Activated T-cell treated with anti-CD3 and anti-CD28 coated beads, Interleukin-2, amount 50 U/mL, for 4 hours (primary cell): ENCODE results near the gene COPZ1. TPM values are rescaled to one million over a fixed set of nuclear protein-coding genes. Genes with fewer than 3 reads are reported as not detected.
A peak's percentile ranks its signal among the peaks of the same experiment; 100 is the strongest.
"Not testable (repeated sequence)": the region's sequence is repeated elsewhere in the genome, so short reads cannot be mapped to it uniquely, and the experiment has no call there.

Experiments used
- ATAC-seq, 2 donors: fragments of 200-7000 bp; cut with Tn5 transposase; one replicate each; pipeline ENCODE4 v1.10.0; 2021
- DNase-seq: peaks from one replicate; pipeline ENCODE4 v3.0.0-alpha.2; 2020
- H3K27me3 Mint-ChIP-seq: one replicate; pipeline ENCODE4 v1.8.0; 2021; ENCODE audit warnings: low read depth, mixed read lengths
- H3K36me3 Mint-ChIP-seq: one replicate; pipeline ENCODE4 v1.8.0; 2022; ENCODE audit warnings: mixed read lengths; ENCODE audit not compliant: insufficient read depth
- H3K4me1 Mint-ChIP-seq: one replicate; pipeline ENCODE4 v1.8.0; 2021; ENCODE audit warnings: low read depth, mixed read lengths
- H3K4me3 Mint-ChIP-seq: one replicate; pipeline ENCODE4 v1.8.0; 2021; ENCODE audit warnings: mild to moderate bottlenecking, moderate library complexity, mixed read lengths
- H3K9me3 Mint-ChIP-seq: one replicate; pipeline ENCODE4 v1.8.0; 2021; ENCODE audit warnings: mixed read lengths
- total RNA-seq, 3 donors: library from RNA; stranded (reverse); gene quantifications; one replicate each; pipeline ENCODE4 v1.2.1, GENCODE V29; 2021

Gene COPZ1
- total RNA-seq, 3 donors from 2014 or later = 97.5 to 113 (median 109) TPM

GRCh38 chr12:54337280-54337842 lies 12.4 kb downstream of the COPZ1 start:
- ATAC-seq = no peak

DNA sequence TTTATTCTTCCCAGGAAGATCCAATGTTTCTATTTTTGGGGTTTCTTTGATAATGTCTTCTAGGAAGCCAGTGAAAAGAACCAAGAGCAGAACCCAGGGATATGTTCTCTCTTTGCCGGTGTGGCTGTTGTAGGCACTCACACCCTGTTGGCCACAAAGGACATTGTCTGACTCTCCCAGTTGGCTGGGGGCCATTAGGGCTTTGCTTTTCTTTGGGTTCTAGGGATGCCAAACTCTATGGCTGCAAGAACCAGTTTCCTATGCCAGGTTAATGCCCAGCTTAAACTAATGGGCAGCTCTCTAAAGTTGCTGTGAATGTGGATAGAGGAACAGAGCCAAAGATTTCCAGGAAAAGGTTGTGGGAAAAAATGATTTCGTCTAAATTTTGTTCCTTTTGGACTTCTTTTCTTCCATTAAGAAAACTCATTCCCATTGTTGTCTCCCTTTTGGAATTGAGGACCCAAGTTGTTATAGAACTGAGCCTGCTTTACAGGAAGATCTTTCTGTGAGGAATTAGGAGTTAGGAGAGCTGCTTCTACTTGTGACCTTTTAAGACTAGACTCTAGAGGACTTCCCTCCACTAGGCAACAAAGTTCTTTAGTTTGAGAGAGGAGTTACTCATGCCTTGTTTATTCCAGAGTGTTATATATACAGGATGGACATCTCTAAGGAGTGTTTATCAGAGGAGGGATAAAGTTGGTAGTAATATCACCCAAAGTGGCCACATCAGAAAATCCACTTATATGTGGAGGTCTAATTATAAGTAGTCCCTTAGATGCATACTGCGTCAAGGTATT lies 13.1 kb downstream of the COPZ1 start:
- DNase-seq (no peak), ATAC-seq (no peak)
- H3K4me3 Mint-ChIP-seq = no peak overlapping the region

More at GRCh38 chr12:54337280-54337842, 12.4 kb downstream of the COPZ1 start:
- Mint-ChIP-seq H3K4me3 (no peak overlapping the region), H3K27me3 (no peaks in the 10 kb centered on the region), H3K36me3 (peaks cover 17% of the 10 kb centered on the region), H3K9me3 (no peaks in the 10 kb centered on the region), H3K4me1 (peaks cover 15% of the 10 kb centered on the region)
- DNase-seq = no peak

GRCh38 chr12:54338698-54339296 lies 13.9 kb downstream of the COPZ1 start:
- Mint-ChIP-seq H3K36me3 (peaks cover 26% of the 10 kb centered on the region), H3K9me3 (no peaks in the 10 kb centered on the region), H3K4me3 (no peak overlapping the region), H3K27me3 (no peaks in the 10 kb centered on the region), H3K4me1 (peaks cover 8% of the 10 kb centered on the region)
- no peak for ATAC-seq
- no peak for DNase-seq

More for the DNA sequence above, 13.1 kb downstream of the COPZ1 start:
- Mint-ChIP-seq H3K4me1 (peaks cover 15% of the 10 kb centered on the region), H3K9me3 (no peaks in the 10 kb centered on the region), H3K27me3 (no peaks in the 10 kb centered on the region), H3K36me3 (peaks cover 21% of the 10 kb centered on the region)

DNA sequence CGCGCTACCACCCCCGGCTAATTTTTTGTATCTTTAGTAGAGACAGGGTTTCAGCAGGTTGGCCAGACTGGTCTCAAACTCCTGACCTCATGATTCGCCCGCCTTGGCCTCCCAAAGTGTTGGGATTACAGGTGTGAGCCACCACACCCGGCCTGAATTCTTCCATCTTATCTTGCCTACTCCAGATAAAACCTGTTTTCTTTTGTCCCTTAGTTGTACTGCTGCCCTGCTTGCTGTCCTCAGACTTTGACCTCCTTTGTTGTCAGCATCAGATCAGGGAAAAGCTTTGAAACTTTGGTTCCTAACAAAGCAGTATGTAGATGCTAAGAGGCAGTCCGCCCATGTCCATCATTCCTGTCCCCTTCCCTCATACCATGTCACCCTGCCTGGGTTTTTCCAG lies 15.9 kb downstream of the COPZ1 start:
- Mint-ChIP-seq H3K36me3 (peaks cover 34% of the 10 kb centered on the region), H3K27me3 (no peaks in the 10 kb centered on the region), H3K4me3 (no peak overlapping the region), H3K4me1 (peaks cover 8% of the 10 kb centered on the region), H3K9me3 (no peaks in the 10 kb centered on the region)
- ATAC-seq (no peak), DNase-seq (no peak)

DNA sequence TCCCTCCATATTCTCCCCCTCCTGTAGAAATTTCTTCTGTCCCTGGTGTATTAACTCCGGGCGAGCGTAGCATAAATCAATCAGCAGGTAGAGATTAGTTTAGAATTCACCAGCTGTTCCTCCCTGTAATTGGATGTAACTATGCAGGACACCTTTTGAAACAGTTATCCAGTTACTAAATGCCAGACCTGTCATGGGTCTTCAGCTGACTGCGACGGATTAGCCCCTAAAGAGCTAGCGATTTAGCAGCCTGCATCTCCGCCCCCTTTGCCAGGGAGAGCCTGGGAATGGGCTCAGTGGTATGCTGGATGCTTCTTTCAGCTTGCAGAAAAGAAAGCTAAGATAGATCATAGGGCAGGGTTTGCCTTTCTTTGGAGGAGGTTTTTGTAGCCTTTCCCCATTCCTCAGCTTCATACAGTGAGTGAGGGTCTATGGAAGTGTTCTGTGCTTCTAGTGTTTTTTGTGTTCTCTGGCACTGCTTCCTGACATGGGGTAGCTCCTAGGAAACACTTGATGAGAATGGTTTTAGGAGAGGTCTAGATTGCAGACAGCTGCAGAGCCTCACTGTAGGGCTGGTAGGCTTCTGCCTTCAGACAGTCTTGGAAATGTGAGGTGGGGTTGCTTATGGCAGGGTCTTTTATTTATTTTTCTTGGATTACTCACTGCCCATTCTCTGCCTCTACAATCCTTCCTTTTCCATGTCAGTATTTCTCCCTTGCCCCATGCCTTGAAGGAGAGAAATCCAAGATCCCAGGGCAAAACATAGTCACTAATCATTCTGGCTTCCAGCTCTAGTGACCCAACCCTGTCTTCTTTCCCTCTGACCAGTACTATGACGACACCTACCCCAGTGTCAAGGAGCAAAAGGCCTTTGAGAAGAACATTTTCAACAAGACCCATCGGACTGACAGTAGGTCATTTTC lies 16.7 kb downstream of the COPZ1 start:
- H3K4me3 Mint-ChIP-seq = no peak overlapping the region
- H3K27me3 Mint-ChIP-seq = no peaks in the 10 kb centered on the region
- H3K4me1 Mint-ChIP-seq = peaks cover 4% of the 10 kb centered on the region
- no peak for DNase-seq
- ATAC-seq = no peak
- peaks cover 37% of the 10 kb centered on the region for H3K36me3 Mint-ChIP-seq
- H3K9me3 Mint-ChIP-seq = no peaks in the 10 kb centered on the region

GRCh38 chr12:54349036-54349435 lies 24.1 kb downstream of the COPZ1 start:
- peaks cover 54% of the 10 kb centered on the region for H3K36me3 Mint-ChIP-seq
- H3K4me1 Mint-ChIP-seq = peaks cover 18% of the 10 kb centered on the region
- DNase-seq (no peak), ATAC-seq (no peak)
- H3K27me3 Mint-ChIP-seq = no peaks in the 10 kb centered on the region
- H3K4me3 Mint-ChIP-seq = no peak overlapping the region
- H3K9me3 Mint-ChIP-seq = no peaks in the 10 kb centered on the region

GRCh38 chr12:54349679-54350078 lies 24.7 kb downstream of the COPZ1 start:
- Mint-ChIP-seq H3K9me3 (no peaks in the 10 kb centered on the region), H3K27me3 (no peaks in the 10 kb centered on the region), H3K36me3 (peaks cover 54% of the 10 kb centered on the region), H3K4me1 (peaks cover 18% of the 10 kb centered on the region), H3K4me3 (no peak overlapping the region)
- DNase-seq (no peak), ATAC-seq (no peak)

DNA sequence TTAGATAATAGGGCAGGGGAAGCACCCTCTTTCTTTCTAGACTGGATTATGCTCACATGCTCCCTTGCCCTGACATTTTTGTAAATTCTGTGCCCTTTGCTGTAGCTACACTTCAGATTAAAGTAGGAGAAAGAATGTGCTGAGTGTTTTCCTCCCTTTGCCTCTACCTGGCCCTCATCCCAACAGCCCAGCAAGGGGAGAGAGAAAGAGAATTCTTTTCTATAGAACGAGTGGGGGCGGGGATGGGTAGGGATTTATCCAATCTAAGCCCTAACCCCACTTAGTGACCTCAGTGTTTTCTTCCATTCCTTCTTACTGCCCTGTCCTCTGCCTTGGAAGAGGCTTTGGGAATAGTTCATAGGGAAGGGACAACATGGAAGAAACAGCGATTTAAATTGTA lies 25.8 kb downstream of the COPZ1 start:
- DNase-seq = no peak
- no peaks in the 10 kb centered on the region for H3K27me3 Mint-ChIP-seq
- H3K4me1 Mint-ChIP-seq = peaks cover 18% of the 10 kb centered on the region
- no peaks in the 10 kb centered on the region for H3K9me3 Mint-ChIP-seq
- ATAC-seq = no peak
- no peak overlapping the region for H3K4me3 Mint-ChIP-seq
- H3K36me3 Mint-ChIP-seq = peaks cover 46% of the 10 kb centered on the region

- no peak for ATAC-seq
- DNase-seq = no peak
- peaks cover 18% of the 10 kb centered on the region for H3K4me1 Mint-ChIP-seq
- H3K4me3 Mint-ChIP-seq = no peak overlapping the region
- peaks cover 45% of the 10 kb centered on the region for H3K36me3 Mint-ChIP-seq
- no peaks in the 10 kb centered on the region for H3K27me3 Mint-ChIP-seq
- no peaks in the 10 kb centered on the region for H3K9me3 Mint-ChIP-seq
Observed at GRCh38 chr12:54351341-54351740, 26.4 kb downstream of the COPZ1 start.

GRCh38 chr12:54352022-54352531 lies 27.1 kb downstream of the COPZ1 start:
- Mint-ChIP-seq H3K36me3 (peaks cover 38% of the 10 kb centered on the region), H3K9me3 (no peaks in the 10 kb centered on the region), H3K4me3 (peak overlapping the region; percentile 67), H3K4me1 (peaks cover 18% of the 10 kb centered on the region), H3K27me3 (no peaks in the 10 kb centered on the region)
- peak; percentile 48 for DNase-seq
- peak; percentile 84 to 85 for ATAC-seq

DNA sequence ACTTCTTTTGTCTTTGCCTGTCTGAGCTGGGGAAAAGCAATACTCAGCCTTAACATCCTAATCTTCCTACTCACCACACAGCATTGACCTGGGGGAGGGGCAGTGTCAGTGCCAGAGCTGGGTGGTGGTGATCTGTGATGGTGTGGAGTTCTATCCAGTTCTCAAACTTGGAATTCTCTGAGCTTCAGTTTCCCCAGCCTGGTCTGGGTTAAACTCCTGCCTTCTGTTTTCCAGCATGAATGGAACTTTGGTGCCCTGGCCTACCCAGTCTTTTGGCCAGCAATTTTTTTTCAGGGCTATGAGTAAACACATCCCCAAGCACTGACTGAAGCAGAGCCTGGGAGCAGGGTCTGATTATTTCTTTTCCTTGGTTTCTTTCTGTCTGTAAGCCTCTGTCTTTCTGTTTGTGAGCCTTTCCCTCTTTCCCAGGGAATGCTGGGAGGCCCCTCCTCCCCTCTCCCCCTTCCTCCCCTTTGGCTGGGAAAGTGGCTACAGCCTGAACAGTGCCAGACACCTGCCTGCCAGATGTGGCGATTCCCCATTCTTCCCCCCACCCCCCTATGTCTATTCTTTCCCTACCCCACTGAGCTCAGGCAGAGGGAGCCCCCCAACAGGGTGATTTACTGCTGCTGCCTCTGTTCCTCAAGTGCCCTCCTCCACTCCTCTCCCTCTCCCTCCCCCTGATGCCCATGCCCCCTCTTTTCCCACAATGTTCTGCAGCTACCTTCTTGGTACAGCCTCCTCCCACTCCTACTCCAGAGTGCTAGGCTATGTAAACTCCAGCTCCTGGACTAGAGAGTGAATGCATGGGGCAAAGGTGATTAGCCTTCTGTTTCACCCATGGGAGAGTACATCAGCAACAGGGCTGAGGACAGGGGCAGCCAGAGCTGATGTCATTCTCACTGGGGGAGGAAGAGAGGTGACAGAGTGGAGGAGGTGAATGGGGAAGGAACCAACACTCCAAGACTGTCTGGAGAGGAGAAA lies 28.3 kb downstream of the COPZ1 start:
- Mint-ChIP-seq H3K36me3 (peaks cover 29% of the 10 kb centered on the region), H3K4me3 (peak overlapping the region; percentile 67), H3K4me1 (peaks cover 18% of the 10 kb centered on the region), H3K9me3 (no peaks in the 10 kb centered on the region), H3K27me3 (no peaks in the 10 kb centered on the region)
- no peak for ATAC-seq
- DNase-seq = no peak

- H3K27me3 Mint-ChIP-seq, DNase-seq, H3K4me3 Mint-ChIP-seq: not testable (repeated sequence)
Observed at GRCh38 chr12:54354271-54354670, 29.3 kb downstream of the COPZ1 start.

More at GRCh38 chr12:54354271-54354670, 29.3 kb downstream of the COPZ1 start:
- not testable (repeated sequence) for ATAC-seq, H3K9me3 Mint-ChIP-seq
- Mint-ChIP-seq H3K36me3 (peaks cover 25% of the 10 kb centered on the region), H3K4me1 (peaks cover 18% of the 10 kb centered on the region)
